NCI-H2107 treated with DMSO at 0.1 percent for 48 hours (cell line): ENCODE measurements around the gene WDR12.
"Not testable (repeated sequence)": the region's sequence is repeated elsewhere in the genome, so short reads cannot be mapped to it uniquely, and the experiment has no call there.

Experiments used
- DNase-seq: peaks from one replicate; lab custom pipeline; 2025; ENCODE audit not compliant: unreplicated experiment; lab: John Stamatoyannopoulos, UW

The WDR12 gene

DNA sequence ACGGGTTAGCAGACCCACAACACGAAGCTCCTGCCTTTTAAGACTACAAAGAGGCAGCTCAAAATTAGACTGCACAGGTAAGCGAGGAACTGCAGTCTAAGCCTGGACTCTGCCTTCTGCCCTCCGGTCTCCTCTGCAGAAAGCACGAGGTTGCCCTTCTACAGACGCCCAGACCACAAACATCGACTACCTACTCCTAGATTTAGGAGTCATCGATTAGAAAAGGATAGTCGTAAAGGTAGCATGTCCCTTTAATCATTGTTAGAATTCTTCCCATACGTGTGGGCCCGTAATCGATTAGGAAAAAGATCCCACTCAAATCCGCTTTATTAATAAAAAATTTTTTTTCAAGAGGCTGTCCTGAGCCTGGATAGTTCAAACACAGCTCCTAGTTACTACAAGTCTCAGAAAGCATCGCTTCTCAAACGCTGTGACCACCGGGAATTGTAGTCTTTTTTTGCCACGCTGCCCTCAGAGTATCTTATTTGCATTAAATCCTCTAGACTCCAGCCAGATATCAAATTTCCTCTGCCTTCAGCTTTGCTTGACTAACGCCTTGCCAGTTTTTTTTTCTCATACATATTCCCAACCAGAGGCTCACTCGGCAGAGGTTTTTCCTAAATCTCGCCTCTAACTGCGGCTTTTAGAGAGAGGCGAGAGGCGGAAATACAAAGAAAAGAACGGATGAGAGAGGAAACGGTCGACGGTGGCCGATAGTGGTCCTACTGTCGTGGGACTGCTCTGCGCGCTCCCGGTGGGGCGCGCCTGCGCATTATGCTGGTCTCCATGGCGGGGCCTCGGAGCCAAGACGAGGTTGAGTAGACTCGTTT, at the start of gene WDR12, which contains the start of gene CARF:
WDR12 (minus strand) TSS at position 162 of the 830 bp plus-strand sequence. CDS start 197 bp downstream, outside the sequence.
CARF (plus strand) TSS at position 764 of the 830 bp plus-strand sequence. CDS start 29,628 bp downstream, outside the sequence.
- DNase-seq: peak; percentile 94

DNA sequence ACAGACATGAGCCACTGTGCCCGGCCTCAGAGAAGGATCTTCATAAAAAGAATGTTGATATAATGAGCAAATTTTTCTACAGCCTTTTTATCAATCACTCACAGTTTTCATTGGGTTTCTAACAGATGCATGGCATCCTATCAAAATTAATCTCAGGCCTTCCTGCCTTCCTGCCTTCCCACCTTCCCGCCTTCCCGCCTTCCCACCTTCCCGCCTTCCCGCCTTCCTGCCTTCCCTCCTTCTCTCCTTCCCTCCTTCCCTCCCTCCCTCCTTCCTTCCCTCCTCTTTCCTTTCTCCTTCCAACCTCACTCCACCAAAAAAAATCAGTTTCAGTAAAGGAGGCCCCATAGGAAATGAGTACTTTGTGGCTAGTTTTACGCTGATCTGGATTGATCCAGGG, 49.1 kb upstream of the WDR12 start:
- no peak for DNase-seq

DNA sequence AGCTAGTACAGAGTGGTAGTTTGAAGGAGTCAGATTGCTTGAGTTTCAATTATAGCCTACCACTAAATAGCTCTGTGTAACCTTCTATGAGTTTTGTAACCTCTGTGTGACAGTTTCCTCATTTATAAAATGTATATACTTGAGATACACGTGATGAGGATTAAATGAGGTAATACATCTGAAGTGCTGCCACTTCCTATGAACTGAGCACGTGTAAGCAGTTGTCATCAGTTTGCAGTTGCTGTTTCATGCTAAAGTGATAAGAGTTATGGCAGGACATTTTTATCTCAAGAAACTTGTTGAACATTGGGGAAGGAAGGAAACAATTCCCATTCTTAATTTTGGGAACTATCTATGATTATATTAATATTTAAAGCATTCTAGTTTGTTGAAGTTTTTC, 39.1 kb upstream of the WDR12 start:
- DNase-seq: no peak

DNA sequence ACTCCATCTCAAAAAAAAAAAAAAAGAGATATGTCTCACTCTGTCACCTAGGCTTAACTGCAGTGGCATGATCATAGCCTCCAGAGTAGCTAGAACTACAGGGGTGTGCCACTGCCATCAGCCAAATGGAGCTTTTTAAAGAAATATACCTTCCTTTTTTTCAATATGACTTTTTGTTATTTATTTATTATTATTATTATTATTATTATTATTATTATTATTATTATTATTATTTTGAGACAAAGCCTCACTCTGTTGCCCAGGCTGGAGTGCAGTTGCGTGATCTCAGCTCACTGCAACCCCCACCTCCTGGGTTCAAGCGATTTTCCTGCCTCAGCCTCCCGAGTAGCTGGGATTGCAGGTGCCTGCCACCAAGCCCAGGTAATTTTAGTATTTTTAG, 37.9 kb upstream of the WDR12 start:
- not testable (repeated sequence) for DNase-seq

DNA sequence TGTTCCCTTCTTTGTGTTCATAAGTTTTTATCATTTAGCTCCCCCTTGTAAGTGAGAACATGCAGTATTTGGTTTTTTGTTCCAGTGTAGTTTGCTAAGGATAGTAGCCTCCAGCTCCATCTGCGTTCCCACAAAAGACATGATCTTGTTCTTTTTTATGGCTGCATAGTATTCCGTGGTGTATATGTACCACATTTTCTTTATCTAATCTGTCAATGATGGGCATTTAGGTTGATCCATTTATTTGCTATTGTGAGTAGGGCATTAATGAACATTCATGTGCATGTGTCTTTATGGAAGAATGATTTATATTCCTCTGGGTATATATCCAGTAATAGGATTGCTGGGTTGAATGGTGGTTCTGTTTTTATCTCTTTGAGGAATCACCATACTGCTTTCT, 34.0 kb upstream of the WDR12 start:
- no peak for DNase-seq

DNA sequence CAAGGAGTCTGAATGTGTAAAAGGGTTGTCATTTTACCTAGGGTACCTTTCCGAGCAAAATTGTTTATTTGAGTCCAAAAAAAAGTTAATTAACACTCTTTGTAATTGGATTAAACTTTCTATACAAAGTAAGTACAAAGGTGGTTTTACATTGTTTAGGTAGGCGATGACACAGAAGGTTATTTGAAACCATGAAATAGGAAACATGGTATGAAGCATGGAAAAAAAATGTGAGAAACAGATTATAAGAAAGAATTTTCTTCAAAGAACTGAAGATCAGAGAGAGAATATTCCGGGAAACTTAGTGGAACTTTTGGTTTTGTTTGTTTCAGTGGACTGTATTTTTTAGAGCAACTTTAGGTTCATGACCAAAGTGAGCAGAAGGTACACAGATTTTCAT, 33.3 kb upstream of the WDR12 start:
- no peak for DNase-seq

DNA sequence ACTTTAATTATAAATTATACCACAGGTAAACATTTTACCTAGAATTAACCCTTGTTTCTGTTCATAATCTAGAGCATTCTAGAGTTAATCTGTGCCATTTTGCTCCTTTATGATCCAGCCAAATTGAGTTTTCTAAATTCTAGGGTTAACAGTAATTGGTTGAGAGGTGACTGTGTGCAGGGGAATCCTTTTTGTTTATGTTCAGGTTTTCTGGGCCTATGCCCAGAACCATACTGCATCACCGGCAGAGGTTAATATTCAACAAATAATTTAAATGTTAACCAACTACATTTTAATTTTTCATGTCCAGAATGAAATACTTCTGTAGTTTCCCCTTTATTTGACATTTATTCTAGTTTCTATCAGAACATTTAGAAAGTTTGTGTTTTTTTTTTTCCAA, 32.9 kb upstream of the WDR12 start:
- DNase-seq: no peak

DNA sequence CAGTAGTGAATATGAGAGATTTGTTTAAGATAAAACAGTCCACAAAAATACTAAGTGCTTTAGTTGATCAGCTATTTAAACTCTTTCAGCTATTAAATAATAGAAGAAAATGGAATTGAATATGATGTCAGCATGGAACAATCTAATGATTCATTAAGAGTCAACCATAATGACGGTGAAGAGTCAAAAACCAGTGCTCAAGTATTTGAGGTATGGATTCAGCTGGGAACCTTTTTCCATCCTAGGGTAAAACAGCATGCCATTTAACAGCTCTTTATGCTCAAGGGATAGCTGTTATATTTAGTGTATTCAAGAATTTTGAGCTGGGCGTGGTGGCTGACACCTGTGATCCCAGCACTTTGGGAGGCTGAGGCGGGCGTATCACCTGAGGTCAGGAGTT, 30.3 kb upstream of the WDR12 start:
- no peak for DNase-seq

DNA sequence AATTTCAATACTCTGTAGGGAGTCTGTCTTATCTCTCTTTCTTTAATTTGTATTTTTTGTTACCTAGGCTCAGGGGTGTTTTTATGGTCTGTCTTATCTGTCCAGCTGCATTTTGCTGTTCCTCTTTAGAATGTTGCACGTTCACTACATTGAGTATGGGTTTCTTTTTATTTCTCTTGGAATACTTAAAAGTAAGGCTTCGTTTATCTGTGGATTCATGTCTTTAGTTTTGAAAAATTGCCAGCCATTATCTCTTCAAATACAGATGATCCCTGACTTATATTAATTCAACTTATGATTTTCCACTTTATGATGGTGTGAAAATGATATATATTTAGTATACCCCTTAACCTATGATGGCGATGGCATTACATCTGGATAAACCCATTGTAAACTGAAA, 27.5 kb upstream of the WDR12 start:
- DNase-seq: no peak

DNA sequence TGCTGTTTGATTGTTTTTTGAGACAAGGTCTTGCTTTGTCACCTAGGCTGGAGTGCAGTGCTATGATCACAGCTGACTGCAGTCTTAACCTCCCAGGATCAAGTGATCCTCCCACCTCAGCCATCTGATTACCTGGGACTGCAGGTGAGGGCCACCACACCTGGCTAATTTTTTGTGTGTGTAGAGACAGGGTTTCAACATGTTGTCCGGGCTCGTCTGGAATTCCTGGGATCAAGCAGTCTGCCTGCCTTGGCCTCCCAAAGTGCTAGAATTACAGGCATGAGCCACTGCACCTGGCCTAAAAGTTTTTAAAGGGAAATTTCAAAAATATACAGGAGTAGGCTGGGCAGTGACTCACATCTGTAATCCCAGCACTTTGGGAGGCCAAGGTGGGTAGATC, 23.0 kb upstream of the WDR12 start:
- no peak for DNase-seq

DNA sequence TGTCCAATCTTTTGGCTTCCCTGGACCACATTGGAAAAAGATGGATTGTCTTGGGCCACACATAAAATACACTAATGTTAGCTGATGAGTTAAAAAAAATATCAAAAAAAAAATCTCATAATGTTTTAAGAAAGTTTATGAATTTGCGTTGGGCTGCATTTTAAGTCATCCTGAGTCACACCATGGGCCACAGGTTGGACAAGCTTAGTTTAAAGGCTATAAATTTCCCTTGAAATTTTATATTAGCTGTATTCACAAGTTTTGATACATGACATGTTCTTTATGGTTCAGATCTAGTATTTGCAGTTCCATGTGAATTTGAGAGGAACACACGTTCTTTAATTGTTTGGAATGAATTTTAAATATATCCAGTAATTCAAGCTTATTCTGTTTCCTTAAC, 22.5 kb upstream of the WDR12 start:
- no peak for DNase-seq

DNA sequence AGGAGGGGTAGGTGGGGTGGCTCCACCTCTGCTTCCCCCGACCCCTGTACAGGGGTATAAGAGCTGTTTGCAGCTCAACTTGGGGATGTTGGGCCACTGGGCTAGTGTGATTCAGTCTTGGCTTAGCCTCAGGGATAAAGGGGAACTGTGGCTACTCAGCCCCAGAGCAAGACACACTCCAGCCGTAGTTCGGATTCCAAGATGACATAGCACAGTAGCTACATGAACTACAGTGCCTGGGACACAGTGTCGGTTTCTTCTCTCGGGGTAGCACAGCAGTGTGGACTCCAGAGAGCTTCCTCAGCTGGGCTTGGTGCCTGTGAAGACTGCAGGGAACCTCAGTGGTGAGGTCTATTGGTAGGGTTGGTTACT, 21.7 kb upstream of the WDR12 start:
- DNase-seq: no peak

DNA sequence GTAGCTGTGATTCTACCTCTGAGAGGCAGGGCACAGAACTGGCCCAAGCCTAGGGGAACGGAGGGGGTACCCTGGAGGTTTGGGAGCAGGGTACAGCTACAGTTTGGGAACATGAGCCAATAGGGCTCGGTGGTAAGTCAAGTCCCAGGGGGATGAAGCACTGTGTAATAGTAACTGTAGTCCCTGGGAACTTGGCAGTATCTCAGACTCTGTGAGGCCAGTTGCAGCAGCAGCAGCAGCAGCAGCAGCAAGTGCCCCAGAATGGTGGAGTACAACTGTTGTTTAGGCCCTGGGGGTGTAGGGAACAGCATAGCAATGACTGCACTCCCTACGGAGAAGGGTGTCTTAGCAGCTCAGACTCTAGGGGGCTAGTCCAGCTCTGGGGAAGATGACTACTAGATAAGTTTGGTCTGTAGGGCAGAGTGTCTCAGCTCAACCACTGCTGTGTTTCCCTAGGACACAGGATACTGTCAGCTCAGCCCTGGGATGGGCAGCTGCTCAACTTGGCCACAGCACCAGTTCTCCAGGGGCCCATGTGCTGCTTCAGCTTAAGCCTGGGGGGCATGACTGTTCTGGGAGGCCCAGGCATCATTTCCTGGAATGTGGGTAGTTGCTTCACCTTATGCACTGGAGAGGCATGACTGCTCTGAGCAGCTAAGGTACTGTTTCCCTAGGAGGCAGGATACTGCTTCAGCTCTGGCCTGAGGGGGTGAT, 21.1 kb upstream of the WDR12 start:
- DNase-seq: no peak

DNA sequence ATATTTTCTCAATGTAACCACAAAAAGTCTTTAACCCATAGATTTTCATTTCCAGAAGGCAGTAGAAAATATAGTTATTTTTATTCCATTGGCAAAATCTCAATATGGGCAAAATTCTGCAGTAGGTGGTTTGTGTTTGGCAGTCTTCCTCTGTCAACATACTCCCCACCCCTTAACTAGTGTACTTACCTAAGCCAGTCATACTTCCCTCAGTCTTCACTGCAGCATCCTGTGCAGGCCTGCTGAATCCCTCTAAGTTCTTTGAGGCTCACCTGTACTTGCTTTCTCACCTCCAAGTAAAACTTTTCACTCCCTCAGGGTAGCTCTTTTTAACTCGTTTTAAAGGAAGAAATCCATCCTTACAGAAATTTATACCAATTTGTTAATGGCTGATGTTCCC, 7.4 kb upstream of the WDR12 start:
- no peak for DNase-seq

DNA sequence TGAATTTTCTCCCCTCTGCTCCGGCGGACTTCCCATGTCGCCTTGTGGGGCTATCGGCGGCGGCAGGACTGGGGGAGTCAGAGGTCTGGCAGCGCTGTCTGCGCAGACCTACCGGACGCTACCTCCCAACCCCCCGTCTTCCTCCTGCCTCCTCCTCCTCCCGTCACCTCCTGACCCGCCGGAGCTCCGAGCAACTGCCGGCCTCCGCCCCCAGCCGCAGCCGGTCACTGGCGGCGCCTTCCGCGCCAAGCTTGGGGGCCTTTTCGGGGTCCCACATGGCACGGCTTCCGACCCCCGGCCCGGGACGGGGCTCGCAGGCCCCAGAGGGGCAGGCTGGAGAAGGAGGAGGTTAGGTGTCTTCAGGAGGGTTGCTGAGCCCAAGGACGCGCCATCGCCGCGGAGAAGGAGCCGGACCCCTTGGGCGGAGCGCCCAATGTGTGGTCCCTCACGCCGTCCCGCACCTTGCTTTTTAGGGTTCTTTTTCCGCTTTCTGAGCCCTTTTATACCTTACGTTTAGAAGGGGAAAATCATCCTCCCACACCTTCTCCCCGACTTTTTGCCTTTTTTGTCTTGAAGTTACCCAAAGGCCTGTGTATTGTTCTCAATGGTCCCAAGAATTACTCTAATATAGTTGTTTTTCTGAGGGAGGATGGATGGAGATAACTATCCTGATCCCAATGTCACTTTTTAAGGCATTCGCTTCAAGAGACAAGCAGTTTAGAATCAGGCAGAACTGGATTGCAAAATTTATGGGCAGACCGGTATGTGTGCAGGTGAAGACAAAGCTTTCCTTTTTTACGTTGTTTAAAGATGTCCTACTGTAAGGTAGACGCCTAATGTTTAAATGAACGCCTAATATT, 1.1 kb upstream of the WDR12 start:
- not testable (repeated sequence) for DNase-seq

DNA sequence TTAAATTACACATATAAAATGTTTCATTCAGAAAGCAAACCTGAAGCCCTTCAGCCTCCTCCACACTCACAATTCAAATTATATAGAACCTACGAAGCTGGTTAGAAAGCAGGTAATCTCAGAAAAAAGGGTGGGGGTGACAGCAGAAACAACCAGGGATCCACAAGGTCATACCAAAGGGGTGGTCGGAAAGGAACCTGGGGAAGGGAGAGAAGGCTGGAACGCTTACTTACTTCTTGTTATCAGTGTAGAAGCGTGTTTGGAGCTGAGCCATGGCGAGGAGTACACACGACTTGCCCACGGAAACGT, 316 bp downstream of the WDR12 start:
- DNase-seq: no peak

DNA sequence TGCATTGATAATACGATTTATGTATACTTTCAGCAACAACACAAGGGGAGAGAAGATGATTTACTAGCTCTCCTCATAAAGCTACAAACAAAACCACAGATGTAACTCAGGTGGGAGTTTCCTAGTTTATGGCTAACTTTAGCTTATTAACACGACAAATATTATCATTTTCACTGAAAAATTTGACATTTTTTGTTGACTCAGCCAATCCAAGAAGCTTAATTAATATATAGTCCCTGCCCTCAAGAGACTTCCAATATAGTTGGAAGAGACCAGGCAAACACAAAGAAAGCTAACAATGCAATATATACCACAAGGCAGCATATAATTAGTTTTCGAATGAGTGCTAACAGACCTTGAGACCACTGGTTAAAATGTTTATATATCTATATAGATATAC, 775 bp downstream of the WDR12 start:
- DNase-seq: no peak

DNA sequence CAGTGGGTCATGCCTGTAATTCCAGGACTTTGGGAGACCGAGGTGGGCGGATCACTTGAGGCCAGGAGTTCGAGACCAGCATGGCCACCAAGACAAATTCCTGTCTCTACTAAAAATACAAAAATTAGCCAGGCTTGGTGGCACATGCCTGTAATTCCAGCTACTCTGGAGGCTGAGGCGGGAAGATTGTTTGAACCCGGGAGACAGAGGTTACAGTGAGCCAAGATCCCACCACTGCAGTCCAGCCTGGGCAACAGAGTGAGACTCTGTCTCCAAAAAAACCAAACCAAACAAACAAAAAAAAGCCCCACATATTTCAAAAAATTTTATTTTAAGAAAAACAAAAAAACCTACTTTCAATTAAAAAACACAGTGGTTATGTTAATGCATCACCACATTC, 1.2 kb downstream of the WDR12 start:
- DNase-seq: not testable (repeated sequence)

DNA sequence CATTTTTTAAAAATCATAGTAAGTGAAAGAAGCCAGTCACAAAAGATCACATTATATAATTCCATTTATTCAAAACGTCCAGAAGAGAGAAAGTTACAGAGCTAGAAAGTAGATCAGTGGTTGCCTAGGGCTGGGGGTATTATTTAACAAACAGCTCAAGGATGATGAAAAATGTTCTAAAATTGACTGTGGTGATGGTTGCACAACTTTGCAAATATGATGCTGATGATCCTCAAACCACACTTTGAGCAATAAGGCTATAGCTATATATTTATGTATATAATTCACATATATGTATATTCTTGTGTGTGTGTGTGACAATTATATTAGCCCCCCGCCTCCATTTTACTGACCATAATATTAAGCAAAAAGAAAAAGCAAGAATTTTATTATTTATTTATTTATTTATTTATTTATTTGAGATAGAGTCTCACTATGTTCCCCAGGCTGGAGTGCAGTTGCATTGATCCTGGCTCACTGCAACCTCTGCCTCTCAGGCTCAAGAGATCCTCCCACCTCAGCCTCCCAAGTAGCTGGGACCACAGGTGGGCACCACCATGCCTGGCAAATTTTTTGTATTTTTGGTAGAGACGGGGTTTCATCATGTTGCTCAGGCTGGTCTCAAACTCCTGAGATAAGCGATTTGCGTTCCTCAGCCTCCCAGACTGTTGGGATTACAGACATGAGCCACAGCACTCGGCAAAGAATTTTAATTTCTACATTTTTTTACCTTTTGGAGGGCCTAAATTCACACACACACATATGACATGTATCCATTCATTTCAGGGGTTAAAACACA, 1.9 kb downstream of the WDR12 start:
- DNase-seq: no peak

DNA sequence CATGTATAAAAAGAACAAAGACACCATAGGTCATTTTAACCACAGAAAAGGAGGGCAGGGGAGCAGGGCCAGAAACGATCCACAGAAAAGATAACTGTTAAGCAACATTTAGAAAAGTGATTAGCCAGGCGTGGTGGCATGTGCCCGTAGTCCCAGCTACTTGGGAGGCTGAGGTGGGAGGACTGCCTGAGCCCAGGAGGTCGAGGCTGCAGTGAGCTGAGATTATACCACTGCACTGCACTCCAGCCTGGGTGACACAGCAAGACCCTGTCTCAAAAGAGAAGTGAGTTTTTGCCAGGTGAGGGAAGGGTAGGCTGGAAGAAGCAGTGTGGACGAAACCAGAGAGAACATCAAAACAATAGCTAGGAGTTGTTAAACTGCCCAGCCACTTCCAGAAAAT, 3.3 kb downstream of the WDR12 start:
- DNase-seq: no peak

DNA sequence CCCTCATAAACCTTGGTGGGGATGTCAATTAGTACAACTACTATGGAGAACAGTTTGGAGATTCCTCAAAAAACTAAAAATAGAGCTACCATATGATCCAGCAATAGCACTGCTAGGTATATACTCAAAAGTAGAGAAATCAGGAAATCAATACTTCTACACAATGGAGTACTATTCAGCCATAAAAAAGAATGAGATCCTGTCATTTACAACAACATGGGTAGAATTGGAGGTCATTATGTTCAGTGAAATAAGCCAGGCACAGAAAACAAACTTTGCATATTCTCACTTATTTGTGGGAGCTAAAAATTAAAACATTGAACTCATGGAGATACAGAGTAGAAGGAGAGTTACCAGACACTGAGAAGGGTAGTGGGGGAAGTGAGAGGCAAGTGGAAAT, 6.0 kb downstream of the WDR12 start:
- not testable (repeated sequence) for DNase-seq
